Measurements from ENCODE around the gene PLCB2. TPM values are rescaled to one million over a fixed set of nuclear protein-coding genes. Genes with fewer than 3 reads are reported as not detected.

PLCB2 gene
- total RNA-seq, 2 donors from 2014 or later: 5.7 to 9.5 TPM

DNA sequence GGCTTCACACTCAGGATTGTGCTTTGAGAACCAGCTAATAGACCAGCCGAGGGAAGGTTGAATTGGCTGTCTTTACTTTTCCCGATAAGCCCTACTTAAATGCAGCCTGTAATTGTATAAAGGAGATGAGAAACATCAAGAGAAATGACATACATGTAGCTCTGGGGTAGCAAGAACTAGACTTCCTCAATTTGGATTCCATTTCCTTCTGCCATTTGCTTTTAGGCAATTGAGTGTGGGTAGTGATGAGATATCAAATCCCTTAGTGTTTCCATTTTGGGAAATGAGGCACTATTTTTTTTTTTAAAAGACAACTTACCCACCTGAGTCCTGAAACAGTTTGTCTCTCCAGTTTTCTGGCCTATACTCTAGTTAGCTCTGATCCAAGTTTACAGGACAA, 18.0 kb upstream of the PLCB2 start:
- no peak overlapping the region for H3K27ac ChIP-seq
- H3K4me3 ChIP-seq: no peak overlapping the region
- no peaks in the 10 kb centered on the region for H3K27me3 ChIP-seq
- H3K36me3 ChIP-seq: no peaks in the 10 kb centered on the region
- H3K9ac ChIP-seq (ENCODE audit: low read depth in 2 of 2, low read length in 2 of 2): no peak overlapping the region
- no peak for DNase-seq
- intact Hi-C loops (cut with DNase I): no loop called here
- H3K4me1 ChIP-seq: peaks cover 5% of the 10 kb centered on the region
- TF ChIP-seq, protein P1, sequence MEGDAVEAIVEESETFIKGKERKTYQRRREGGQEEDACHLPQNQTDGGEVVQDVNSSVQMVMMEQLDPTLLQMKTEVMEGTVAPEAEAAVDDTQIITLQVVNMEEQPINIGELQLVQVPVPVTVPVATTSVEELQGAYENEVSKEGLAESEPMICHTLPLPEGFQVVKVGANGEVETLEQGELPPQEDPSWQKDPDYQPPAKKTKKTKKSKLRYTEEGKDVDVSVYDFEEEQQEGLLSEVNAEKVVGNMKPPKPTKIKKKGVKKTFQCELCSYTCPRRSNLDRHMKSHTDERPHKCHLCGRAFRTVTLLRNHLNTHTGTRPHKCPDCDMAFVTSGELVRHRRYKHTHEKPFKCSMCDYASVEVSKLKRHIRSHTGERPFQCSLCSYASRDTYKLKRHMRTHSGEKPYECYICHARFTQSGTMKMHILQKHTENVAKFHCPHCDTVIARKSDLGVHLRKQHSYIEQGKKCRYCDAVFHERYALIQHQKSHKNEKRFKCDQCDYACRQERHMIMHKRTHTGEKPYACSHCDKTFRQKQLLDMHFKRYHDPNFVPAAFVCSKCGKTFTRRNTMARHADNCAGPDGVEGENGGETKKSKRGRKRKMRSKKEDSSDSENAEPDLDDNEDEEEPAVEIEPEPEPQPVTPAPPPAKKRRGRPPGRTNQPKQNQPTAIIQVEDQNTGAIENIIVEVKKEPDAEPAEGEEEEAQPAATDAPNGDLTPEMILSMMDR (IDR thresholded peaks at IDR 0.05): no peak
- H3K9me3 ChIP-seq: no peaks in the 10 kb centered on the region

DNA sequence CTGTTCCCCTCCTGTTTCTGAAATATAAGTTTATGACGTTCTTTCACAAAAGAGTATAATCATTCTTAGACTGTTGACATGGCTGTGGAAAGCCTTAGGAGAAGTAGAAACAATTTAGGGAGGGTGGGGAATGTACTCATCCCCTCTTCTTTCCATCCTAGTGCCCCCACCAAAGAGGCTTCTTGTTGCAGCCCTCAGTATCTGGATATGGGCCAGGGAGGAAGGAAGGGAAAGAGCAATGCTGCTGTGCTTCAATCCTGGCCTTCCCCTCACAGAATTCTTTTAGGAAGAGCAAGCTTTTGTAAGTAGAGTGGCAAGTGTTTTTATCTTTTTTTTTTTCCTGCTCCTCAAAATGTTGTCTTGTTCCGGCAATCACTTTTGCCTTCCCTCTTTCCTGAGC, 17.5 kb upstream of the PLCB2 start:
- intact Hi-C loops (cut with DNase I): no loop called here

DNA sequence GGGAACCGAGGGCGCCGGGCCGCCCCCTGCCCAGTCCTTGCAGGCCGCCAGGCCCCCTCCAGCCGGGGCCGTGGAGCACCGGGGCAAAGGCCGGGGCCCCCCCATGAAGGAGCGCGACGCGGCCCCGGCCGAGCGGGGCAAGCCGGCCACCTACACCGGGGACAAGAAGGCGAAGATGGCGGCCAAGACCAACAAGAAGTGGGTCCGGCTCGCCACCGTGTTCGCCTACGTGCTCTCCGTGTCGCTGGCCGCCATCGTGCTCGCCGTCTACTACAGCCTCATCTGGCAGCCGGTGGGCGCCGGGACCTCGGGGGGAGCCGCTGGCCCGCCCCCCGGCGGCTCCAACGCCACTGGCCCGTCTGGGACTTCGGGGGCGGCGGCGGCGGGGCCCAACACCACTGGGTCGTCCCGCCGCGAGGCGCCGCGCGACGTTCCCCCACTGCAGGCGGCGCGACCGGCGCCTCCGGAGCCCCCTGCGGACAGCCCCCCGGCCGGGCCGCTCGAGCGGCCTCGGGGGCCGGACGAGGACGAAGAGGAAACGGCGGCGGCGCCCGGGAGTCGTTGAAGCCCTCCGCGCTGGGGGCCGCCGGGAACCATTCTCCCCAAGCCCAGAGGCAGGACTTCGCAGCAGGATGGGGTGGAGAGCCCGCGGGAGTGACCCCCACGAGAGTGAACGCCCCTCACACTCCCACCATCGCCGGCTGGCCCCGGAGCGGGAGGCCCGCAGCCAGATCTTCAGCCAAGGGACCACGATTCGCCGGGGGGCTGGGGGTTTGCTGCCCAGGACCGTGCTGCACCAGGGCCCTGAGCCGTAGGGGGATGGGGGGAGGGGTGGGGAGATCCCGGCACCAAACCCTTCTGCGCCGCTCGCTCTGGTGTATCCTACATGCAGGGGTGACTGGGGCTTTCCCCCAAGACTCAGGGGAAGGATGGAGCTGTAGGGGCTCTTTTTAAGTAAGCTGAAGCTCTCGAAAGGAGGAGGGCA, 16.5 kb upstream of the PLCB2 start:
- peak overlapping the region; percentile 28 for H3K27ac ChIP-seq
- intact Hi-C loops (cut with DNase I): loop anchor here (5.0 kb wide), 2 partner anchors 43 to 98 kb away; no protein-coding TSS in a partner anchor
- H3K9ac ChIP-seq (ENCODE audit: low read depth in 2 of 2, low read length in 2 of 2): peak overlapping the region; percentile 66 to 70
- H3K27me3 ChIP-seq: no peaks in the 10 kb centered on the region
- peak overlapping the region; percentile 81 for H3K4me3 ChIP-seq
- no peaks in the 10 kb centered on the region for H3K36me3 ChIP-seq
- peaks cover 5% of the 10 kb centered on the region for H3K4me1 ChIP-seq
- H3K9me3 ChIP-seq: no peaks in the 10 kb centered on the region
- DNase-seq: no peak
- TF ChIP-seq, protein P1 (IDR thresholded peaks at IDR 0.05): no peak

More for the DNA sequence above, 17.5 kb upstream of the PLCB2 start:
- Histone ChIP-seq H3K9ac (ENCODE audit: low read depth in 2 of 2, low read length in 2 of 2) (peak overlapping the region; percentile 66 to 70), H3K36me3 (no peaks in the 10 kb centered on the region), H3K4me3 (peak overlapping the region; percentile 81), H3K9me3 (no peaks in the 10 kb centered on the region), H3K4me1 (peaks cover 5% of the 10 kb centered on the region), H3K27ac (peak overlapping the region; percentile 28), H3K27me3 (no peaks in the 10 kb centered on the region)
- no peak for DNase-seq
- TF ChIP-seq, protein P1 (IDR thresholded peaks at IDR 0.05): no peak

DNA sequence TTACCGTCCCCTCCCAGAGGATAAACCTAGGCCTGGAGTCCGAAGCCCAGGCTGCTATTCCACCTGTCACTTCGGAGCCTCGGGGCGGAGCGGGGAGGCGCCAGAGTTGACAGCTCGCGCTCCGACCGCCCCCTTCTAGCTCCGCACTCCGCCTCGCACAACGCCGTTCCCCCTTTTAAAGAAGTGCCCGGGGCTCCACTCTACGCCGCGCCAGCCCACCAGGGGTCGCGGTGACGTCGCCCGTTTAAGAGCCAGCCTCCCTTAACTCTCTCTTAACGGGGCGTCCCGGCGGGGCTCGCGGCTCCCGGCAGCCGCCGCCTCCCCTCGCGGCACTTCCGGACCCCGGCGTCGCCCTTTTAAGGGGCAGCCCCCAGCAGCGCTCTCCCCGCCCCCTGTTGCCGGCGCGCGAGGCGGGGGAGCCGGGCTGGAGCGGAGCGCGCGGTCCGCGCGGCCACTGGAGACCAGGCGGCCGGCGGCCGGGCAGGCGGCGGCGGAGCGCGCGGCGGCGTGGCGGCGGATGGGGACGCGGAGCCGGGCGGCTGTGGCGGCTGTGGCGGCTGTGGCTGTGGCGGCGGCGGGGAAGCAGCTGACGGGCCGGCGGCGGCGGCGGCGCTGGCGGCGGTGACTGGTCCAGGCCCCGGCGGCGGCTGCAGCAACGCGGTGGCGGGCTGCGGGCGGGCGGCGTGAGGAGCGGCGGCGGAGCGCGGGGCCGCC, 15.7 kb upstream of the PLCB2 start, which contains the start of gene INAFM2:
INAFM2 (plus strand) TSS at position 454 of the 714 bp plus-strand sequence. CDS start 364 bp downstream, outside the sequence.
- no peaks in the 10 kb centered on the region for H3K27me3 ChIP-seq
- H3K9ac ChIP-seq (ENCODE audit: low read depth in 2 of 2, low read length in 2 of 2): peak within 1 kb of the TSS; percentile 70
- peaks cover 5% of the 10 kb centered on the region for H3K4me1 ChIP-seq
- no peaks in the 10 kb centered on the region for H3K9me3 ChIP-seq
- intact Hi-C loops (cut with DNase I): loop anchor here (5.0 kb wide), 2 partner anchors 44 to 99 kb away; no protein-coding TSS in a partner anchor
- H3K27ac ChIP-seq: peak within 1 kb of the TSS; percentile 63
- peak within 1 kb of the TSS; percentile 81 for H3K4me3 ChIP-seq
- TF ChIP-seq, protein P1 (IDR thresholded peaks at IDR 0.05): peak; percentile 55
- DNase-seq: peak; percentile 87
- no peaks in the 10 kb centered on the region for H3K36me3 ChIP-seq
